ENCODE measurements around the gene POR.
A peak's percentile ranks its signal among the peaks of the same experiment; 100 is the strongest.

DNA sequence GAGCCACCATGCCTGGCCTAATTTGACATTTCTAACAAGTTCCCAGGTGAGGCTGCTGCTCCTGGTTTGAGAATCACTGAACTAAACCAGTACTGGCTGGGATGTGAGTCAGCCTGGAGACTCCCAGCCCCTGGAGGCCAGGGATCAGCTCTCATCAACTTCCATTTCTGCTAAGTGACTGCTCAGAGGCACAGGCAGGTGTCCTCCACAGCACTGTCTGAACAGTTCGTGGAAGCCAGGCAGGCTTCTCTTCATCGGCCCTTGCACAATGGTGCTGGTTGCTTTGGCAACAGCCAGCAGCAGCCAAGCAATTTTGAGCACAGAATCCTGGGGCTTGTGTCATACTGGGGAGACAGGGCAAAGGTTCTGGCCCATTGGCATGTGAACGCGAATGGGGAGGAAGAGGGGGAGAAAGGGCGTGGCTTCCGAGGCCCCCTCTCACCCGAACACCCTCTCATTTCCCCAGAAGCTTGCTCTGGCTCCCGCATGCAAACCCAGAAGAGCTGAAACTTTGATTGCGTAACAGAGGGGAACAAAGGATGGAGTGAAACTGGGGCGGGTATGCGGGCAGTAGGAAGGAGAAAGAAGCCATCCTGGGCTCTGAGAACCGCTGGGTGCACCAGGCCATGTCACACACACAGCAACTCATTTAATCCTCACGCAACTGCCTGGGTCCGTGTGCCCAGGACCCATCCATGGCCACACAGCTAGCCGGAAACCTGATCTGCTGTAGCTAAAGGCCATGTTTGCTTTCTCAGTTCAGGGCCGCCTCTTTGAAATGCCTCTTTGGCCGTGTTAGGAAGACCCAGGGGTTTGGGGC is 9.0 kb upstream of the POR start:
- TF ChIP-seq, protein P1, sequence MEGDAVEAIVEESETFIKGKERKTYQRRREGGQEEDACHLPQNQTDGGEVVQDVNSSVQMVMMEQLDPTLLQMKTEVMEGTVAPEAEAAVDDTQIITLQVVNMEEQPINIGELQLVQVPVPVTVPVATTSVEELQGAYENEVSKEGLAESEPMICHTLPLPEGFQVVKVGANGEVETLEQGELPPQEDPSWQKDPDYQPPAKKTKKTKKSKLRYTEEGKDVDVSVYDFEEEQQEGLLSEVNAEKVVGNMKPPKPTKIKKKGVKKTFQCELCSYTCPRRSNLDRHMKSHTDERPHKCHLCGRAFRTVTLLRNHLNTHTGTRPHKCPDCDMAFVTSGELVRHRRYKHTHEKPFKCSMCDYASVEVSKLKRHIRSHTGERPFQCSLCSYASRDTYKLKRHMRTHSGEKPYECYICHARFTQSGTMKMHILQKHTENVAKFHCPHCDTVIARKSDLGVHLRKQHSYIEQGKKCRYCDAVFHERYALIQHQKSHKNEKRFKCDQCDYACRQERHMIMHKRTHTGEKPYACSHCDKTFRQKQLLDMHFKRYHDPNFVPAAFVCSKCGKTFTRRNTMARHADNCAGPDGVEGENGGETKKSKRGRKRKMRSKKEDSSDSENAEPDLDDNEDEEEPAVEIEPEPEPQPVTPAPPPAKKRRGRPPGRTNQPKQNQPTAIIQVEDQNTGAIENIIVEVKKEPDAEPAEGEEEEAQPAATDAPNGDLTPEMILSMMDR (conservative IDR thresholded peaks at IDR 0.05 in 1 of 2, IDR thresholded peaks at IDR 0.05 in 1 of 2; ENCODE audit: extremely low read depth in 1 of 2, insufficient read depth in 1 of 2, low read depth in 1 of 2, low read length in 2 of 2): peak in 1 of 2 donors; percentile 13
- TF ChIP-seq EZH2 (IDR thresholded peaks at IDR 0.05; ENCODE audit: borderline replicate concordance, low read length): no peak
